ENCODE data around the gene ATP6V1A.

GRCh38 chr3:113714702-113715101 lies 32.1 kb upstream of the ATP6V1A start:
- no peak for TF ChIP-seq GABPA (IDR thresholded peaks at IDR 0.05; ENCODE audit: low read depth)
- TF ChIP-seq REST (IDR thresholded peaks at IDR 0.05; ENCODE audit: insufficient replicate concordance, low read depth), result no peak
- no peak for TF ChIP-seq CTCF (IDR thresholded peaks at IDR 0.05; ENCODE audit: insufficient read depth, low read length)
- no peak for TF ChIP-seq POLR2AphosphoS5 (IDR thresholded peaks at IDR 0.05; ENCODE audit: low read depth)
- no peak for TF ChIP-seq SPI1 (IDR thresholded peaks at IDR 0.05; ENCODE audit: borderline replicate concordance, low read depth)

All from HL-60 (cell line).